K562 (cell line): ENCODE results near the gene PALLD.

ENCODE experiments used
- TF ChIP-seq, protein P1 (sequence below), 3 experiments: IDR thresholded peaks in 2 of 3; conservative IDR thresholded peaks in 1 of 3; 2 replicates each; pipeline ENCODE4 v1.5.1; 2011 to 2012; ENCODE audit warnings: low read length in 3 of 3, mild to moderate bottlenecking in 3 of 3, control low read depth in 2 of 3, improper control_type of control experiment in 1 of 3, inconsistent platforms in 1 of 3, low read depth in 1 of 3, mixed read lengths in 1 of 3, moderate library complexity in 1 of 3; ENCODE audit not compliant: insufficient read depth in 2 of 3
- TF ChIP-seq, protein P2 (sequence below): IDR thresholded peaks from 2 replicates; pipeline ENCODE4 v1.6.1; 2011; ENCODE audit warnings: borderline replicate concordance, low read depth, mild to moderate bottlenecking, moderate library complexity, low read length; ENCODE audit not compliant: insufficient read depth, poor library complexity, severe bottlenecking

DNA sequence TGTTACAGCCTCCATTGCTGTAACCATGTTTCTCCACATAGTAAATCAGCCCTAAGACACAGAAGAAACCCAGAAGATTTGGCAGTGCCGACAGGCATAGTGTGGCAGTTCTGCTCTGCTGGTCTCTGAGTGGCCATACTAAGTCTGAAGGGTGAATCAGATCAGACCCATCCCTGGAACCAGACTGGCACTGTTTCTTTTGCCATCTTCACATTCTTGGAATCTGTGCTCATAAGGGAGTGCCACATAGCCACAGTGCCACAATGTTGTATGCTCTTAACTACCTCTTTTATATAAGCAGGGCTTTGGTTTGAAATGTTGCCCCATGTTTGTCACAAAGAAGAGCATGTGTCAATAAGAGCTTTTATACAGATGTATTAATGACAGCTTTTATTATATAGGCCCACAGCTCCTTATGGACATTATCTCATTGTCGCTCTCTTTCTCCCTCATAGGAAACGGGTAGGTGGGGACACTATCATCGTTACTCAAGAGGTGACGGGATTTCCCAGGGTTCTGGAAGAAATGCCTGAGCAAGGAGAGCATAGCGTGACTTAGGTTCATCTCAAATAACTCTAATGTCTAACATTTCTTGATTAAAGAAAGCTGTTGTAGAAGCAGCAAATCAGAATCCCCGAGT, 385.0 kb downstream of the PALLD start:
- TF ChIP-seq, protein P1, sequence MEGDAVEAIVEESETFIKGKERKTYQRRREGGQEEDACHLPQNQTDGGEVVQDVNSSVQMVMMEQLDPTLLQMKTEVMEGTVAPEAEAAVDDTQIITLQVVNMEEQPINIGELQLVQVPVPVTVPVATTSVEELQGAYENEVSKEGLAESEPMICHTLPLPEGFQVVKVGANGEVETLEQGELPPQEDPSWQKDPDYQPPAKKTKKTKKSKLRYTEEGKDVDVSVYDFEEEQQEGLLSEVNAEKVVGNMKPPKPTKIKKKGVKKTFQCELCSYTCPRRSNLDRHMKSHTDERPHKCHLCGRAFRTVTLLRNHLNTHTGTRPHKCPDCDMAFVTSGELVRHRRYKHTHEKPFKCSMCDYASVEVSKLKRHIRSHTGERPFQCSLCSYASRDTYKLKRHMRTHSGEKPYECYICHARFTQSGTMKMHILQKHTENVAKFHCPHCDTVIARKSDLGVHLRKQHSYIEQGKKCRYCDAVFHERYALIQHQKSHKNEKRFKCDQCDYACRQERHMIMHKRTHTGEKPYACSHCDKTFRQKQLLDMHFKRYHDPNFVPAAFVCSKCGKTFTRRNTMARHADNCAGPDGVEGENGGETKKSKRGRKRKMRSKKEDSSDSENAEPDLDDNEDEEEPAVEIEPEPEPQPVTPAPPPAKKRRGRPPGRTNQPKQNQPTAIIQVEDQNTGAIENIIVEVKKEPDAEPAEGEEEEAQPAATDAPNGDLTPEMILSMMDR (IDR thresholded peaks at IDR 0.05 in 2 of 3, conservative IDR thresholded peaks at IDR 0.05 in 1 of 3; ENCODE audit: insufficient read depth in 2 of 3, low read depth in 1 of 3, low read length in 3 of 3): no peak
- TF ChIP-seq, protein P2, sequence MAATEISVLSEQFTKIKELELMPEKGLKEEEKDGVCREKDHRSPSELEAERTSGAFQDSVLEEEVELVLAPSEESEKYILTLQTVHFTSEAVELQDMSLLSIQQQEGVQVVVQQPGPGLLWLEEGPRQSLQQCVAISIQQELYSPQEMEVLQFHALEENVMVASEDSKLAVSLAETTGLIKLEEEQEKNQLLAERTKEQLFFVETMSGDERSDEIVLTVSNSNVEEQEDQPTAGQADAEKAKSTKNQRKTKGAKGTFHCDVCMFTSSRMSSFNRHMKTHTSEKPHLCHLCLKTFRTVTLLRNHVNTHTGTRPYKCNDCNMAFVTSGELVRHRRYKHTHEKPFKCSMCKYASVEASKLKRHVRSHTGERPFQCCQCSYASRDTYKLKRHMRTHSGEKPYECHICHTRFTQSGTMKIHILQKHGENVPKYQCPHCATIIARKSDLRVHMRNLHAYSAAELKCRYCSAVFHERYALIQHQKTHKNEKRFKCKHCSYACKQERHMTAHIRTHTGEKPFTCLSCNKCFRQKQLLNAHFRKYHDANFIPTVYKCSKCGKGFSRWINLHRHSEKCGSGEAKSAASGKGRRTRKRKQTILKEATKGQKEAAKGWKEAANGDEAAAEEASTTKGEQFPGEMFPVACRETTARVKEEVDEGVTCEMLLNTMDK: no peak
